GM12801 (cell line): ENCODE measurements around the gene HMCN2.

Experiments
- CTCF ChIP-seq: IDR thresholded peaks from one replicate; pipeline ENCODE4 v1.5.1; 2011; ENCODE audit warnings: control low read depth; ENCODE audit not compliant: insufficient read length; ENCODE audit errors: extremely low read depth

HMCN2 gene

GRCh38 chr9:130348341-130348740, 82.8 kb downstream of the HMCN2 start:
- TF ChIP-seq CTCF: no peak

GRCh38 chr9:130348881-130349280, 83.3 kb downstream of the HMCN2 start:
- no peak for TF ChIP-seq CTCF

- TF ChIP-seq CTCF: no peak
These were observed 83.8 kb downstream of the HMCN2 start for GRCh38 chr9:130349398-130349797.

GRCh38 chr9:130351343-130351742, 85.8 kb downstream of the HMCN2 start:
- no peak for TF ChIP-seq CTCF

- no peak for TF ChIP-seq CTCF
These were observed 86.5 kb downstream of the HMCN2 start for GRCh38 chr9:130352081-130352480.

GRCh38 chr9:130352586-130353285, 87.2 kb downstream of the HMCN2 start:
- no peak for TF ChIP-seq CTCF

GRCh38 chr9:130354378-130354777, 88.8 kb downstream of the HMCN2 start:
- TF ChIP-seq CTCF: no peak
